ENCODE results near the gene MANSC4. TPM values are rescaled to one million over a fixed set of nuclear protein-coding genes. Genes with fewer than 3 reads are reported as not detected.
"Not testable (repeated sequence)": the region's sequence is repeated elsewhere in the genome, so short reads cannot be mapped to it uniquely, and the experiment has no call there.

Gene MANSC4
- total RNA-seq, 4 donors from 2014 or later: 0.78 to 1.5 TPM; not detected in 2

DNA sequence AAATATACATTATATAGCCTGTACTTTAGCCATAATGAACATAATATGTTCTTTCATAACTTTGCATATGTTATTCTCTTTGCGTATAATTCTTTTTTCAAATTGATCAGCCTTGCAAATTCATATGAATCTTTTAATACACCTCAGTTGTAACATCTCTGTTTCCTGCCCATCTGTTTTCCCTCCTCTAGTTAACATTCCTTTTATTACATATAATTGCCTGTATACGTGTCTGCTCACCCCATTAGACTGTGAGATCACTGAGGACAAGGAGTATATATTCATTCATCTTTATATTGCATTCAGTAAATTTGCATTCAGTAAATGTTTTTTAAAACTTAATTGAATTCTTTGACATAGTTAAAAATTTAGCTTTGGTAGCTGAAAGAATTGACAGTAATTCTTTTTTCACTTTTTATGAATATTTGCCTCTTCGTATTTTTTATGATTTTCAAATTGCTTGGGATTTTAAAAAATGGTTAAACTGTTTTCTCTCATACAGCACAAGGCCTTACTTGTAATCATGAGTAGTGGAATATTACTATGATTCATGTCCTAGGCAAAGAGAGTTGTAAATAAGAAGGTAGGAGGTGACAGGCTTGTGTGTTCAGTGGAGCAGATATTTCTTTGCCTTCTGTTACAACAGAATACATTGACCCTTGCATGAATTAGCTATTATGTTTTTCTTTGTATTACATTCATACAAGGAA, 32.8 kb downstream of the MANSC4 start:
- Histone ChIP-seq H3K27ac (peak overlapping the region; percentile 58 to 86 (median 80)), H3K4me3 (no peak overlapping the region), H3K36me3 (peaks cover 0 to 35% (median 0%) of the 10 kb centered on the region in 3 donors), H3K9me3 (no peaks in the 10 kb centered on the region), H3K27me3 (no peaks in the 10 kb centered on the region), H3K4me1 (peaks cover 0 to 27% (median 8%) of the 10 kb centered on the region in 4 donors)
- 64 to 66% methylated on average over 3 of the region's 3 CpGs for WGBS, 2 donors
- DNase-seq (ENCODE audit: low spot score in 2 of 2): no peak
- TF ChIP-seq EP300 (IDR thresholded peaks at IDR 0.05): no peak
- TF ChIP-seq, protein P1, sequence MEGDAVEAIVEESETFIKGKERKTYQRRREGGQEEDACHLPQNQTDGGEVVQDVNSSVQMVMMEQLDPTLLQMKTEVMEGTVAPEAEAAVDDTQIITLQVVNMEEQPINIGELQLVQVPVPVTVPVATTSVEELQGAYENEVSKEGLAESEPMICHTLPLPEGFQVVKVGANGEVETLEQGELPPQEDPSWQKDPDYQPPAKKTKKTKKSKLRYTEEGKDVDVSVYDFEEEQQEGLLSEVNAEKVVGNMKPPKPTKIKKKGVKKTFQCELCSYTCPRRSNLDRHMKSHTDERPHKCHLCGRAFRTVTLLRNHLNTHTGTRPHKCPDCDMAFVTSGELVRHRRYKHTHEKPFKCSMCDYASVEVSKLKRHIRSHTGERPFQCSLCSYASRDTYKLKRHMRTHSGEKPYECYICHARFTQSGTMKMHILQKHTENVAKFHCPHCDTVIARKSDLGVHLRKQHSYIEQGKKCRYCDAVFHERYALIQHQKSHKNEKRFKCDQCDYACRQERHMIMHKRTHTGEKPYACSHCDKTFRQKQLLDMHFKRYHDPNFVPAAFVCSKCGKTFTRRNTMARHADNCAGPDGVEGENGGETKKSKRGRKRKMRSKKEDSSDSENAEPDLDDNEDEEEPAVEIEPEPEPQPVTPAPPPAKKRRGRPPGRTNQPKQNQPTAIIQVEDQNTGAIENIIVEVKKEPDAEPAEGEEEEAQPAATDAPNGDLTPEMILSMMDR (IDR thresholded peaks at IDR 0.05): no peak
- no peak for TF ChIP-seq POLR2A (IDR thresholded peaks at IDR 0.05)

DNA sequence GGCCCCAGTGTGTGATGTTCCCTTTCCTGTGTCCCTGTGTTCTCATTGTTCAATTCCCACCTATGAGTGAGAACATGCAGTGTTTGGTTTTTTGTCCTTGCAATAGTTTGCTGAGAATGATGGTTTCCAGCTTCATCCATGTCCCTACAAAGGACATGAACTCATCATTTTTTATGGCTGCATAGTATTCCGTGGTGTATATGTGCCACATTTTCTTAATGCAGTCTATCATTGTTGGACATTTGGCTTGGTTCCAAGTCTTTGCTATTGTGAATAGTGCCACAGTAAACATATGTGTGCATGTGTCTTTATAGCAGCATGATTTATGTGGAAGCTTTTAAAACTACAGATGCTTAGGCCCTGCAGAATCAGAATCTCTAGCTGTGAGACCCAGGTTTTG, 34.3 kb downstream of the MANSC4 start:
- H3K27me3 ChIP-seq; DNase-seq (ENCODE audit: low spot score in 2 of 2); H3K9me3 ChIP-seq; H3K4me3 ChIP-seq: not testable (repeated sequence)
- Histone ChIP-seq H3K36me3 (peaks cover 0 to 30% (median 0%) of the 10 kb centered on the region in 3 donors), H3K4me1 (peaks cover 0 to 27% (median 8%) of the 10 kb centered on the region in 4 donors), H3K27ac (peak overlapping the region in 2 of 4 donors; percentile 85 to 86)
- WGBS, 2 donors: 87 to 88% methylated on average over 1 of the region's 1 CpG

DNA sequence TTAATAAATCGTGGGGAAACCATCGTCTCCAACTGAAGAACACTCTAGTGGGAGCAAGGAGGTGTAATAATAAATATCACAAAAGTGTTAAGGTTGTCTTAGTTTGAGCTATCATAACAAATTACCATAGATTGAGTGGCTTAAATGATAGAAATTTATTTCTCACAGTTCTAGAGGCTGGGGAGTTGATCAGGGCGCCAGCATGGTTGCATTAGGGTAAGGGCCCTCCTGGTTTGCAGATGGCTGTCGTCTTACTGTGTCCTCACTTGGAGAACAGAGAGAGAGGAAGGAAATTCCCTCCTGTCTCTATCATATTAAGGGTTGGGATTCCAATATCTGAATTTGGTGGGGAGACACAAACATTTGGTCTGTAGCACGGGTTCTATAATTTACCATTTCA, 36.4 kb downstream of the MANSC4 start:
- Histone ChIP-seq H3K36me3 (peaks cover 0 to 51% (median 0%) of the 10 kb centered on the region in 3 donors), H3K9me3 (no peaks in the 10 kb centered on the region), H3K27me3 (no peaks in the 10 kb centered on the region), H3K4me3 (no peak overlapping the region), H3K4me1 (peaks cover 0 to 23% (median 6%) of the 10 kb centered on the region in 4 donors), H3K27ac (no peak overlapping the region)
- 93 to 95% methylated on average over 5 of the region's 5 CpGs for whole genome bisulfite sequencing, 2 donors
- TF ChIP-seq POLR2A (IDR thresholded peaks at IDR 0.05) (no peak), EP300 (IDR thresholded peaks at IDR 0.05) (no peak)
- TF ChIP-seq, protein P1 (IDR thresholded peaks at IDR 0.05): no peak
- DNase-seq (ENCODE audit: low spot score in 2 of 2): no peak

DNA sequence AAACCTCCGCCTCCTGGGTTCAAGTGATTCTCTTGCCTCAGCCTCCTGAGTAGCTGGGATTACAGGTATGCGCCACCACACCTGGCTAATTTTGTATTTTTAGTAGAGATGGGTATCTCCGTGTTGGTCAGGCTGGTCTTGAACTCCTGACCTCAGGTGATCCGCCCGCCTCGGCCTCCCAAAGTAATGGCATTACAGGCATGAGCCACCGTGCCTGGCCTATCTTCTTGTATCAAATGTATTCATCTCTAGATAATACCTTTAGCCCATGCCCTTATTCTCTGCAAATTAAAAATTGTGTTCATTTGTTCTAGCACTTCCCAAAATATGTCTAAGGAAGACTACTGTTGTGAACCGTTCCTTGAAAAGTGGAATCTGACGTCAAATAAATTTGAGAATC, 45.7 kb downstream of the MANSC4 start:
- H3K9me3 ChIP-seq; DNase-seq (ENCODE audit: low spot score in 2 of 2); H3K27me3 ChIP-seq; H3K4me3 ChIP-seq; H3K4me1 ChIP-seq; H3K27ac ChIP-seq: not testable (repeated sequence)
- H3K36me3 ChIP-seq: peaks cover 0 to 69% (median 8%) of the 10 kb centered on the region in 3 donors
- WGBS, 2 donors: 93% methylated on average over 9 of the region's 9 CpGs

DNA sequence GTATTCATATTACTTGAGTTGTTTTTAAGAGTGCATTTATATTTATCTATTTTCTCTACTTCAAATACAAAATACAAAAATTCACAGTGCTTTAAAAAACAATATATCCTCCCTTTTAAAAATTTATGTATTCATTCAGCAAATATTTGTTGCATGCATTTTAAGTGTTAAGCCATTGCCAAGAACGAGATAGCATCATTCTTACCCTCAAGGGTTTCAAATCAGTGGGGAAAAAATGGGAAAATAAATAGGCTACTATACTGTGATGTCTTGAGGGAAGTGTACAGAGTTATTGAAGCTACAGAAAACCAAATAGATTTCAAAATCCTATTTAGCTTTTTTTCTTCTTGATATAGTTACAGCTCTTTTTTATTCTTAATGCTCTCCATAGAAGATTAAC, 46.2 kb downstream of the MANSC4 start:
- H3K4me1 ChIP-seq: no peaks in the 10 kb centered on the region
- H3K36me3 ChIP-seq: peaks cover 0 to 63% (median 8%) of the 10 kb centered on the region in 3 donors

DNA sequence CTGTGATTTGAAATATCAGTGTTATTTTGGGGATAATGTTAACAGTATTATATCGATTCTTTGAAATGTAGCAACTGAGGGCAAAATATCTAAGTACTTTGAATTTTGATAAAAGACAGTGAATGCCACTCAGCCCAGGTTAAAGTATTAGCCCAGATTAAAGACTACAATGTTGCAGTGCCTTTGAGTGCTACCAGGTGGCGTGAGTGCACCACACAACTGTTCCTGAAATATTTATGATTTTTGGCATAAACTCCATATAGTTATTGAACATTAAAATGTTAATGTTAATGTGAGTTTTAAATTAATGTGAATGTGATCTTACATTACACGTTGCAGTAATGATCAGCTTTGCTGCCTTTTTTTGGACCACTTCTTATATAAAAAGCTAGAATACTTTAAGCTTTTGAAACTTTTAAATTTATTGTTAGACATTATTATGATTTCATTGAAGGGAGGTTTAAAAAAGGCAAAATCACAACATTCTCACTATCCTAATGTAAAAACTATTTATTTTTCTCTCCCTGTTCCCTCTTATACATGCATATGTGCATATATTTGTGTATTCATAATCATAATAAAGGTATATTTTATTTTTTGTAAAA, 46.9 kb downstream of the MANSC4 start:
- WGBS, 2 donors: 42 to 44% methylated on average over 3 of the region's 3 CpGs
- Histone ChIP-seq H3K9me3 (no peaks in the 10 kb centered on the region), H3K4me3 (no peak overlapping the region), H3K27me3 (no peaks in the 10 kb centered on the region), H3K4me1 (no peaks in the 10 kb centered on the region), H3K27ac (no peak overlapping the region), H3K36me3 (peaks cover 0 to 57% (median 8%) of the 10 kb centered on the region in 3 donors)
- DNase-seq (ENCODE audit: low spot score in 2 of 2): peak in 1 of 2 donors; percentile 36
- TF ChIP-seq, protein P1 (IDR thresholded peaks at IDR 0.05): peak; percentile 59 to 78 (median 73)
- no peak for TF ChIP-seq EP300 (IDR thresholded peaks at IDR 0.05)

More for the DNA sequence above, 46.2 kb downstream of the MANSC4 start:
- 84 to 93% methylated on average over 1 of the region's 1 CpG for WGBS, 2 donors
- no peak for DNase-seq (ENCODE audit: low spot score in 2 of 2)
- TF ChIP-seq, protein P1 (IDR thresholded peaks at IDR 0.05): no peak
- TF ChIP-seq EP300 (IDR thresholded peaks at IDR 0.05) (no peak), POLR2A (IDR thresholded peaks at IDR 0.05) (no peak)
- Histone ChIP-seq H3K27ac (no peak overlapping the region), H3K4me3 (no peak overlapping the region), H3K27me3 (no peaks in the 10 kb centered on the region), H3K9me3 (no peaks in the 10 kb centered on the region)
